ENCODE data around the gene RNF222. TPM values are rescaled to one million over a fixed set of nuclear protein-coding genes. Genes with fewer than 3 reads are reported as not detected.

Gene RNF222
- total RNA-seq, 1 experiment from 2014 or later = 0.79 TPM

GRCh38 chr17:8384801-8385378, 12.7 kb downstream of the RNF222 start:
- ChIA-PET CTCF (interaction anchor here (0.5 kb wide), 1 partner anchor 134 kb away, joined by 6 read pairs; no protein-coding TSS in a partner anchor), POLR2A (ENCODE audit: unreplicated experiment) (interaction anchor here (0.6 to 1.1 kb wide), 5 partner anchors 51 to 361 kb away, joined by 4 to 10 read pairs (median 5); partner anchors contain the start of genes NDEL1 and SLC25A35)
- Histone ChIP-seq H3K27ac (peak overlapping the region; percentile 94), H3K9me2 (ENCODE audit: insufficient read depth) (no peaks in the 10 kb centered on the region), H3F3A (ENCODE audit: insufficient read depth, low read depth) (peaks cover 45% of the 10 kb centered on the region), H3K79me2 (ENCODE audit: low read depth) (peaks cover 31% of the 10 kb centered on the region), H4K20me1 (ENCODE audit: insufficient read depth) (peaks cover 17% of the 10 kb centered on the region), H3K4me3 (peak overlapping the region; percentile 92; the same call in 1 of the 2 replicates), H3K36me3 (ENCODE audit: low read depth) (peaks cover 20% of the 10 kb centered on the region), H3K4me2 (peak overlapping the region; percentile 73), H2AFZ (no peak overlapping the region), H3K4me1 (replicated peaks; ENCODE audit: insufficient read depth) (peaks cover 33% of the 10 kb centered on the region), H3K27me3 (ENCODE audit: insufficient read depth, low read depth) (no peaks in the 10 kb centered on the region), H3K9me3 (ENCODE audit: insufficient read depth, low read depth) (no peaks in the 10 kb centered on the region)
- TF ChIP-seq CTCF (conservative IDR thresholded peaks at IDR 0.05) = no peak
- no peak for TF ChIP-seq EZH2 (IDR thresholded peaks at IDR 0.05; ENCODE audit: low read depth)
- no TSS peak for BruUV-seq (replicated peaks)
- DNase-seq = peak; percentile 78 to 92
- intact Hi-C loops (cut with micrococcal nuclease; ENCODE audit: unreplicated experiment) = loop anchor here (1.0 to 10.0 kb wide), 7 partner anchors 12 to 1140 kb away; partner anchors contain the start of genes CTC1, PFAS and RNF222

DNA sequence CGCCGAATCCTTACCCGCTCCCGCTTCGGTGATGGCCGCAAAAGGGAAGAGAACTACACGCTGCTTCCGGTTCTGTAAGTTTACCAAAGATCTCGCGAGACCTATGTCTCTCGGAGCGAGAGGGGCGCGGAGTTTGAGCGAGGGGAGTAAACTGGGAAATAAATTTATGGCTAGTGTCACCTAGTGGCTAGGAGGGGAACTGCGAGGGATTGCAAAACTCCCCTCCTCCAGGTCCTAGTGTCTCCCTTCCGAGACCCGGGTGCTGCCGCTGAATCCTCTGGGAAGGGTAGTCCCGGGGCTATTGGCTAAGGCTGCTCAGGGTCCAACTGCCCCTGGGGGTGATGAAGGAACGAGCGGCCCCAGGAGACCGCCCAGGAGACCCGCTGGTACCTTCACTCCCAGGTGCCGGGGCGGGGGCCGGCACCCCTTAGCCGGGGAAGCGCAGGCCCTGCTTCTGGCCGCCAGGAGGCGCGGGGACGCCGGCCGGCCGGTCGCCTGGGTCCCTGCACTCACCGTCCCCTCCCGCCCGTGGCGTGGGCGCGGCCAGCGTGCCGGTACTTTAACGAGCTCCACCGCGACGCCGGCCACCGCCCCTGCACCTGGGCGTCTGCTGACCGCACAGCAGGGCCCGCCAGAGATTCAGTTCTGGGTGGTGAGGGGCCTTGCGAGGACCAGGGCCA, 14.3 kb downstream of the RNF222 start, which contains the start of gene RPL26:
Gene RPL26 (minus strand): TSS at position 51 of the 680 bp plus-strand sequence. CDS start 883 bp downstream, outside the sequence.
- H3K4me2 ChIP-seq = peak within 1 kb of the TSS; percentile 98
- peaks cover 33% of the 10 kb centered on the region for H3K36me3 ChIP-seq (ENCODE audit: low read depth)
- H2AFZ ChIP-seq = peak within 1 kb of the TSS; percentile 77
- ChIA-PET CTCF (interaction anchor here (0.6 to 1.5 kb wide), 18 partner anchors 8 to 1163 kb away, joined by 3 to 23 read pairs (median 4); partner anchors contain the start of gene NDEL1), POLR2A (ENCODE audit: unreplicated experiment) (interaction anchor here (0.5 to 1.2 kb wide), 13 partner anchors 11 to 1546 kb away, joined by 3 to 14 read pairs (median 5); partner anchors contain the start of genes AURKB, CTC1, NDEL1 and SLC25A35)
- H3K4me1 ChIP-seq (replicated peaks; ENCODE audit: insufficient read depth) = peaks cover 33% of the 10 kb centered on the region
- H4K20me1 ChIP-seq (ENCODE audit: insufficient read depth) = peaks cover 32% of the 10 kb centered on the region
- DNase-seq = peak; percentile 89 to 97
- peak within 1 kb of the TSS; percentile 94 for H3K27ac ChIP-seq
- peak within 1 kb of the TSS; percentile 92 for H3K4me3 ChIP-seq
- H3K9me2 ChIP-seq (ENCODE audit: insufficient read depth) = no peaks in the 10 kb centered on the region
- intact Hi-C loops (cut with micrococcal nuclease; ENCODE audit: unreplicated experiment) = loop anchor here (1.0 to 10.0 kb wide), 10 partner anchors 53 to 1142 kb away; partner anchors contain the start of gene ALOXE3
- H3K9me3 ChIP-seq (ENCODE audit: insufficient read depth, low read depth) = no peaks in the 10 kb centered on the region
- TF ChIP-seq EZH2 (IDR thresholded peaks at IDR 0.05; ENCODE audit: low read depth) (no peak), CTCF (conservative IDR thresholded peaks at IDR 0.05) (peak; percentile 92)
- no peaks in the 10 kb centered on the region for H3K27me3 ChIP-seq (ENCODE audit: insufficient read depth, low read depth)
- BruUV-seq (replicated peaks) = no TSS peak
- peaks cover 38% of the 10 kb centered on the region for H3K79me2 ChIP-seq (ENCODE audit: low read depth)
- H3F3A ChIP-seq (ENCODE audit: insufficient read depth, low read depth) = peaks cover 61% of the 10 kb centered on the region

GRCh38 chr17:8382880-8383142, 14.8 kb downstream of the RNF222 start:
- Histone ChIP-seq H3K4me1 (replicated peaks; ENCODE audit: insufficient read depth) (peaks cover 33% of the 10 kb centered on the region), H2AFZ (no peak overlapping the region), H3K79me2 (ENCODE audit: low read depth) (peaks cover 38% of the 10 kb centered on the region), H3K9me2 (ENCODE audit: insufficient read depth) (no peaks in the 10 kb centered on the region), H3K9me3 (ENCODE audit: insufficient read depth, low read depth) (no peaks in the 10 kb centered on the region), H3K27me3 (ENCODE audit: insufficient read depth, low read depth) (no peaks in the 10 kb centered on the region), H4K20me1 (ENCODE audit: insufficient read depth) (peaks cover 36% of the 10 kb centered on the region), H3F3A (ENCODE audit: insufficient read depth, low read depth) (peaks cover 66% of the 10 kb centered on the region), H3K4me2 (peak overlapping the region; percentile 98), H3K36me3 (ENCODE audit: low read depth) (peaks cover 34% of the 10 kb centered on the region), H3K4me3 (peak overlapping the region; percentile 92), H3K27ac (peak overlapping the region; percentile 94)
- no TSS peak for BruUV-seq (replicated peaks)
- POLR2A ChIA-PET (ENCODE audit: unreplicated experiment) = interaction anchor here (0.6 kb wide), 1 partner anchor 134 kb away, joined by 4 read pairs; the partner anchor contains the start of gene PFAS
- intact Hi-C loops (cut with micrococcal nuclease; ENCODE audit: unreplicated experiment) = loop anchor here (1.0 to 10.0 kb wide), 10 partner anchors 53 to 1142 kb away; partner anchors contain the start of gene ALOXE3
- TF ChIP-seq EZH2 (IDR thresholded peaks at IDR 0.05; ENCODE audit: low read depth) = no peak
- no peak for TF ChIP-seq CTCF (conservative IDR thresholded peaks at IDR 0.05)
- CTCF ChIA-PET = interaction anchor here (1.1 kb wide), 1 partner anchor 9 kb away, joined by 4 read pairs; no protein-coding TSS in a partner anchor
- DNase-seq = no peak
